ENCODE measurements around the gene XAGE3.

XAGE3 gene

DNA sequence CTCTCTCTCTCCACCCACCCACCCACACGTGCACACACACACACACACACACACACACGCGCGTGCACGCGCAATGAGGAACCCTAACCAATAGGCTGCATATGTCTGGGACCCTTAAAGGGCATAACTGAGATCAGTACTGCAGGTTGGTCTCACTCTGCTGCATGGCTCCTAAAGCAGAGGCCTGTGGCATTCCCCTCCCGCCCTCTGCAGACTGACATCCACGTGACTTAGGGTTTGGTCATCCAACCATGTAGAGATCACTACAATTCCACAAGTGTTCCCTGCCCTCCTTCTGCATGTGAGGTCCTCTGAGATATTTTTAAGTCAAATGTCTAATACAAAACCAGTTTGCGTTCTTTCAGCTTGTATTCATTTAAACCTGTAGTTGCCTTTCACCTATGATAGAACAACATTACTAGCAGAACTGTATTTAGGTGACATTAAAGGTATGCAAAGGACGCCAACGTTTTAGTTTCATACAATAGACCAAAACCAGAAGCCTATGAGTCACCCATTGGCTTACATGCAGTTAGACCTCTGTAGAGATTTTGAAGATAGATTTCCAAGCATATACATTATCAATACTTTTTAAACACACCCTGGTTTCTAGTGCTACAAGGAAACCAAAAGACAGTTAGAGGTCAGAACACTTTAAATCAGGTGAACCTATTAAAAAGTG lies 46.7 kb downstream of the XAGE3 start:
- H3K27me3 ChIP-seq (ENCODE audit: control insufficient read depth, insufficient read depth, low read length), result peaks cover 3% of the 10 kb centered on the region
- no peak overlapping the region for H3K27ac ChIP-seq (ENCODE audit: low read depth, low read length)
- no peaks in the 10 kb centered on the region for H3K36me3 ChIP-seq (ENCODE audit: control insufficient read depth, insufficient read depth, low read length)
- H3K4me1 ChIP-seq (ENCODE audit: control insufficient read depth, insufficient read depth, low read length), result no peaks in the 10 kb centered on the region
- no peak overlapping the region for H3K4me3 ChIP-seq (ENCODE audit: low read length)
- H3K9ac ChIP-seq (ENCODE audit: low read length), result no peak overlapping the region

DNA sequence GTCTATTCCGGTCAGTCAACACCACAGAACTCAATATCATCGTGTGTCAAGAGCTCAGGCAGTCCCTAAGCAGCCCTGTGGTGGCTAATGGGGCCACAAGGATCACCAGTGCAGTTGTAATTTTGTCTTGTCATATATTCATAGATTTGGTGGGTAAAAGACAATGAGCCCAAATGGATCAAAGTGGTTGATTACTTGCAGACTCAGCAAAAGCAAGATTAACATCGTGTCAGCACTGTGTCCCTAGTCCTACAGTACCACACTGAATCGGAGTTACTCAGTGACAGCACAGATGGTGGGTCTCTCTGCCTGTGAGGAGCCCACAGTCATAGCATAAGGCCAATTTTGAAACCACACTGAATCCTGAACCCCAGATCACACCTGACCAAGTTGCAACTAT lies 48.1 kb downstream of the XAGE3 start:
- Histone ChIP-seq H3K27ac (ENCODE audit: low read depth, low read length) (no peak overlapping the region), H3K36me3 (ENCODE audit: control insufficient read depth, insufficient read depth, low read length) (no peaks in the 10 kb centered on the region), H3K9ac (ENCODE audit: low read length) (no peak overlapping the region), H3K4me3 (ENCODE audit: low read length) (no peak overlapping the region), H3K4me1 (ENCODE audit: control insufficient read depth, insufficient read depth, low read length) (no peaks in the 10 kb centered on the region), H3K27me3 (ENCODE audit: control insufficient read depth, insufficient read depth, low read length) (peaks cover 3% of the 10 kb centered on the region)
